Inflammatory macrophage treated with lipopolysaccharide for 4 hours (primary cell): ENCODE data around the gene PRDM8.

ENCODE experiments used
- DNase-seq: peaks from one replicate; pipeline ENCODE4 v3.0.0-alpha.2; 2020

The PRDM8 gene

DNA sequence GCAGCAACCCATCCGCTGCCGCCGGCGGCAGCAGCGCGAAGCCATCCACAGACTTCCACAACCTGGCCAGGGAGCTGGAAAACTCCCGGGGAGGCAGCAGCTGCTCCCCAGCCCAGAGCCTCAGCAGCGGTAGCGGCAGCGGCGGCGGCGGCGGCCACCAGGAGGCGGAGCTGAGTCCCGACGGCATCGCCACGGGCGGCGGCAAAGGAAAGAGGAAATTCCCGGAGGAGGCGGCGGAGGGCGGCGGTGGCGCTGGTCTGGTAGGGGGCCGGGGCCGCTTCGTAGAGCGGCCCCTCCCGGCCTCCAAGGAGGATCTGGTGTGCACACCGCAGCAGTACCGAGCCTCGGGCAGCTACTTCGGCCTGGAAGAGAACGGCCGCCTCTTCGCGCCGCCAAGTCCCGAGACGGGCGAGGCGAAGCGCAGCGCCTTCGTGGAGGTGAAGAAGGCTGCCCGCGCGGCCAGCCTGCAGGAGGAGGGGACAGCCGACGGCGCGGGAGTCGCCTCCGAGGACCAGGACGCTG lies 4.9 kb downstream of the PRDM8 start:
- DNase-seq: peak; percentile 72

DNA sequence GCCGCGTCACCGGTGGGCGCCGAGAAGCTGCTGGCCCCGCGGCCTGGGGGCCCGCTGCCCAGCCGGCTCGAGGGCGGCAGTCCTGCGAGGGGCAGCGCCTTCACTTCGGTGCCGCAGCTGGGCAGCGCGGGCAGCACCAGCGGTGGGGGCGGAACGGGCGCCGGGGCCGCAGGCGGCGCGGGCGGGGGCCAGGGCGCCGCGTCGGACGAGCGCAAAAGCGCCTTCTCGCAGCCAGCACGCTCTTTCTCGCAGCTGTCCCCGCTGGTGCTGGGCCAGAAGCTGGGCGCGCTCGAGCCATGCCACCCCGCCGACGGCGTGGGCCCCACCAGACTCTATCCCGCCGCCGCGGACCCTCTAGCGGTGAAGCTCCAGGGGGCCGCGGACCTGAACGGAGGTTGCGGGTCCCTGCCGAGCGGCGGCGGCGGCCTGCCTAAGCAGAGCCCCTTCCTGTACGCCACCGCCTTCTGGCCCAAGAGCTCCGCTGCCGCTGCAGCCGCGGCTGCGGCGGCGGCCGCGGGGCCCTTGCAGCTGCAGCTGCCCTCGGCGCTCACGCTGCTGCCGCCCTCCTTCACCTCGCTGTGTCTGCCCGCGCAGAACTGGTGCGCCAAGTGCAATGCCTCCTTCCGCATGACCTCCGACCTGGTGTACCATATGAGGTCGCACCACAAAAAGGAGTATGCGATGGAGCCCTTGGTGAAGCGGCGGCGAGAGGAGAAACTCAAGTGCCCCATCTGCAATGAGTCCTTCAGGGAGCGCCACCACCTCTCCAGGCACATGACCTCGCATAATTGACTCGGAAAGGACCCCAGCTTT lies 5.6 kb downstream of the PRDM8 start:
- DNase-seq: no peak

DNA sequence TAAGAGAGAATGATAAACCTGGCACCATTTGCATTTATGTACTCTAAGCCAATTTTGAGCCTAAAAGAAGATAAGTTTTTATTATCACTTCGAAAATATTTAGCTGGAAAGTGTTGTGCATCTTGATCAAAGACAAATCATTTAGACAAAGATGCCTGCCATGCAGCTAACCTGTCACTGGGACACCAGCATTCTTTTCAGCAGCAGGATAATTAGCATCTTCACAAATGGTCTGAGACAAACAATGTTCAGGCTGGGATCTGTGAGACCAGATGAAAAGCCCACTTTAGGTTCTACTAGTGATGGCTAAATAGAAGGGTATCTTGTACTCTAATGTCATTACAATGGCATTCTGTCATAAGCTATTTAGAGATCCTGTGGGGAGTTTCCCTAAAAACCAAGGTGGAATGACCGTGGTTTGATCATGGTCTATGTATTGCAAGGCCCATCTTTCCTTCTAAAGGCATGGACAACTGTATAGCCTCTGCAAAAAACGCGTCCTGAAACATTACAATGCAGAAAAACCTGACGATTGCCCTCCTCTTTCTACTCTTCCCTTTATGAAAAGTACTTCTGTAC lies 7.2 kb downstream of the PRDM8 start:
- DNase-seq: no peak

DNA sequence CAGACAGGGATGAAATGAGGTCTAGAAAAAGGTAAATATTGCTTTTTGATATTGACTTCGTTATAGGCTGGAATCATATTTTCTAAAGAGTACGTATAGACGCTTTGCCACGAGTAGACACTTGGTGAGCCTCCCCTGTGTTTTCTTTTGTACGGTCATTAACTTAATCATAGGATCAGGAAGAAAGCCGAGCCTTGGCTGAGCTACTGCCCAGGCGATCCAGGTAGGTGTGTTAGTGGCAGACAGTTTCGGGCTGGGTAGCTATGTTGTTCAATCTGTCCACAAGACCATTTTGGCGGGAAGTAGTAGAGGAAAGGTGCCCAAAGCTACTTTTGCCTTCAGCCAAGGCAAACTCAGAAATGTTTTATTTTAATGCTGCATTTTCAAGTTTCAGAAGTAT lies 8.8 kb downstream of the PRDM8 start:
- no peak for DNase-seq

DNA sequence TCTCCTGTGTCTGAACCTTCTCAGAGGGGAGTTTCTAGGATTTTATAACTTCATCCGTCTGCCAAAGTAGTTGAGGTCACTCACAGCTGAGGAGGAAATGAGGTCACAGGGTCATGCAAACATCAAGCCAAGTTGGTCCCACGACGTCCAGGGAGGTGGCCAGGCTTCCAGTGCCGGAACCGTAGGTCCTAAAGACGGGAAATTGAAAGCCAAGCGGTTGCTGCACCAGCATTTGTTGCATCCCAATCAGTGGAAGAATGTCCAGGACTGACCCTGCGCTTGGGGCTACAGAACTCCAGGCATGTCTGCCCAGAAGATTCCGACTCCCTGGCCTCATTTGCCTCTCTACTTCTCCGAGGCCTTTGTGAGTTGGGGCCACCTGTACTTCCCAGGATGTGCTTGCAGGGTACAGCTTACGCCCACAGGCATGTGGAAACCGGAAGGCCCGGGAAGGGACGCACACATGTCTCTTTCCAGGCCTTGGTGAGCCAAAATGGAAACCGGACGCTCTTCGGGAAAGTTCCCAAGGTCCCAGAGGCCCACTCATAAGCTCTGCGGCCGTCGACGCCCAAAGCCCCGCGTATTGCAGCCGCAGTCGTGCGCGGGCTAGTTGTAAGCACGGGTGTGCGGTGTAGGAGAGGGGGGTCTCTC lies 9.3 kb downstream of the PRDM8 start:
- DNase-seq: peak; percentile 46

DNA sequence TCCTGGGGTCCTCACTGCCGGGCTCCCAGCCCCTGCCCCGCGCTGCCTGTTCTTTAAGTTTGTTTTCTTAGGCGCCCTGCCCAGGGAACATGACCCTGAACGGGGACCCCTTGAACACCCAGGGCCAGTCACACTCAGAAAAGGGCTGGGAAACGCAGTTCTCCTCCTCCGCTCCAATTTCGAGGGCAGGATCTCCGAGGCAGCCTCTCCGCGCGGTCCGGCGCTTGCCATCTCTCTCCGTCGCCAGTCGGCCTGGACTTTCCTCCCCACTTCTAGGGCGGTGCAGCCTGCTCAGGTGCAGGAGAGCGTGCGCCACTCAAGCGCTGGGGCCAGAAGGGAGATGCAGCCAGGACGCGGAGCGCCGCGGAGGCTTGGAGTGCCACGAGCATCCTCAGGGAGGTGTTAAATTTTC lies 9.9 kb downstream of the PRDM8 start:
- DNase-seq: no peak

DNA sequence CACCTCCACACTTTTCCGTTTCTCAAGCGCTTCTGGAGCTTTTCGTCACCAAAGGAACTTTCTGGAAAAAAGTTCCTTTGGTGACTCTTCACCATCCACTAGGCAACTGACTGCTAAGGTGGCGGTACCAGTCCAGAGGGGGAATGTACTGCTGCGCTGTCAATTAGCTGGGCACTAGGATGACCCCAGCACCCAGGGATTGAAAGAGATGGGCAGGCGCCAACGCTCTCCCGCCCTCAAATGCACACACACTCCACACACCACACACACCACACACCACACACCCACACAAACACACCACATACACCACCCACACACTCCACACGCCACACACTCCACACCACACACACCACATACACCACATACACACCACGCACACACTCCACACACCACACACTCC lies 10.4 kb downstream of the PRDM8 start:
- DNase-seq: no peak

DNA sequence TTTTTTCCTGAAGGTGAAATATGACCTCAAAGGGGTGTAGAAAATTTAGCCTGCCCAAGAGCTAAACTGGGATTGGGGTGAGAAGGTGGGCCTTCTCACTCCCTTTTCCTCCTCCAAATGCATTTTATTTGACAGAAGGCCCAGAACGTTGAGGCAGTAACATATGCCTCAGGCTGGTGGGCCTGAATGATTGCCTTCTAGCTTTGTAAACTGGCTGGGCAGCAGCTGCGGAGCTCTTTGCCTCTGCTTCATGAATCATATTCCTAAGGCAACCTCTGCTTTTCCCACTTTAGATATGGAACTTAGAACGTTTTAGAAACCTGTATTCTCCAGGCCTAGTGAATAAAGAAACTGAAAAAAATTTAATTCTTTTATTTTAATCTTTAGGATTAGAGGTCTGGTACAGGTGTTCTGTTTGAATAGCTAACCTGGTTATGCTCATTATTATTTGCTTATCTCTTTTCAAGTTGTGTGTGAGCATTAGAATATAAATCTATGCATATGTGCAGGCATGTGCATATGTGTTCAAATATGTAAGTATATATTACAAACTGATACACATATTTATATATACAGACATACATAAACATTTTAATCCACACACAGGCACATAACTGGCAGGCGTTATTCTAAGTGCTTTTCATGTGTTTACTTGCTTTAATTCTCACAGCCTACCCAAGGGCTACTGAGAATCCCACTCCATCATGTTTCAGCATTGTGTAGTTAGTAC lies 11.5 kb downstream of the PRDM8 start:
- no peak for DNase-seq

DNA sequence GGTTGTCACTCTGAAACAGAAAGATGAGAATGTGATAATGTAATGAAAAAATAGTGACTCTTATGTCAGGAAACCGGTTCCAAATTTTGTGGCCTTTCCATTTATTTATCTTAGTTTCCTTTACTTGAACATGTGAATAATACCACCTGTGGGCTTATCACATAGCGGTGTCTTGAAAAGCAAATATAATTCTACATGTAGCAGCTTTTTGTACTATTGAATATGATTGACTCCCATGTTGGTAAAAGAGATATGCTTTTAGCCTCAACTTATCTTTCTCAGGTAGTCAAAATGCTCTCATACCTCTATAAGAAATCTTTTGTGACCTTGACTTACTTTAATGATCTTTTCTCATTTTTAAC lies 12.0 kb downstream of the PRDM8 start:
- DNase-seq: no peak

DNA sequence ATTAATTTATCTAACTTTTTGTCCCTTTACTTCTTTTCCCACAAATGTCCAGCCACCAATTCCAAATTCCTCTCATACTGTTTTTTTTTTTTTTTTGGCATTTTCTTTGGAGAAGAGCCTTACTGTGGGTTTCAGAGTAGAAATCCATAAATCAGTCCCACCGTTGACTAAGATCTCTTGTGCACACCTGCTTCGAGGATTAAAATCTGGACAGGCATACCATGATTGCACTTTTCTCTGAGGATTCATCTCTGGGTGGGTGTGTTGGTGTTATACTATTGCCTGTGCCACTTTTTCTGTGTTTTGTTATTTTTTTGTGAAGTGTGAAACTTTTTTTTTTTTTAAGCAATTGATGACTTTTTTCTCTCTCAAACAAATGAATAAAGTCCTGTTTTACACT lies 13.2 kb downstream of the PRDM8 start:
- no peak for DNase-seq

DNA sequence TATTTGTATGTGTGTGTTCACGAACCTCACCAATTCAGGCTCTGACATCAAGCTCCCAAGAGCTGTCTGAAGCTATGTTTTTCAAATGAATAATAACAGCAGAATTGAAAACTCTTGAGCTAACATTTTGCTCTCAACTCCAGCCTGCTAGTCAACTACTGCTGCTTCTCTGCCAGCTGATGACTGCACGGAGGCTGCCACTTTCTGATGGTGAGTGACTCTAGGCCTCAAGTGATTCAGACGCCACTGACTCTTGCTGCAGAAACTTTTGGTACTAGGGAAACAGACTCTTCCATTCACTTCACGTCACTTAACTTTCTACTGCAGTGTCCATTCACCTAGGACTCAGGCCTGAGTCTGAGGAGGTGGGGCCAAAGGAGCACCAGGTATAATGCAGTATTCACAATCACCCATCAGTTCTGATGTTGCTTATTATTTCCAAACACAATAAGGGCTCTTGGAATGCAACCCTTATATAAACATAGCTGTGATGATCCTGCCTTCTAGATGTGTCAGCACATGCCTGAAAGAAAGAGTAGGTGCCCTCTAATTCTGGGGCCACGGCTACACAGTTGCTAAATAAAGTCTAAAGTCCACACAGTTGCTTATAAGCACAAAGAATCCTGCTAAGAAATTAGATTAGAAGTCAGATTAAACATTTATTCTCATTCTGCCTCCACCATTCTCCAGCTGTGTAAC lies 16.0 kb downstream of the PRDM8 start:
- no peak for DNase-seq

DNA sequence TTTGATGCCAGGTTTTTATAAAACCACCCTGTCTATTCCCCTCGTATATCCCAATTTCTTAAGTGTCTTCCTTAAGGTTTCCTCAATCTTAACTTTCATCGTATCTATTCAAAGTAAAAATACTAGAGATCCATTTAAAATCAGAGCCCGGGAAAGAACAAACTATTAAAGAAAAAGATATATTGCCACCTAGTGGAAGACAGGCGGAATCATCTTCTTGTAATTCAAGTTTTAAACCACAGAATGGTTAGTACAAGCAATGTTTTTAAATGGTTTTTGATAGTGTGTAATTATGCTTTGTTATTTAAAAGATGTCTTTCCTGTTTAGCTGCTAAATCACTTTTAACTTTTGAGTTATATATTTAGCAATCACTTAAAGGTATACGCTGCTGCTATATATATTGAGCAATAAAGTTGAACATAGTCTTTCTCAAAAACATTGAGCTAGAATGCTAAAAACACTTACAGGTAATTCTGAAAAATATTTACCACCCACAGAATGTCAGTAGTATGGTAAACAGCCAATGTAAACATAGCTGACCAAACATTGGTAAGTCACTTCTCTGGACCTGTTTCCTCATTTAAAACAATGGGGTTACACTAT lies 18.2 kb downstream of the PRDM8 start:
- DNase-seq: peak; percentile 55

DNA sequence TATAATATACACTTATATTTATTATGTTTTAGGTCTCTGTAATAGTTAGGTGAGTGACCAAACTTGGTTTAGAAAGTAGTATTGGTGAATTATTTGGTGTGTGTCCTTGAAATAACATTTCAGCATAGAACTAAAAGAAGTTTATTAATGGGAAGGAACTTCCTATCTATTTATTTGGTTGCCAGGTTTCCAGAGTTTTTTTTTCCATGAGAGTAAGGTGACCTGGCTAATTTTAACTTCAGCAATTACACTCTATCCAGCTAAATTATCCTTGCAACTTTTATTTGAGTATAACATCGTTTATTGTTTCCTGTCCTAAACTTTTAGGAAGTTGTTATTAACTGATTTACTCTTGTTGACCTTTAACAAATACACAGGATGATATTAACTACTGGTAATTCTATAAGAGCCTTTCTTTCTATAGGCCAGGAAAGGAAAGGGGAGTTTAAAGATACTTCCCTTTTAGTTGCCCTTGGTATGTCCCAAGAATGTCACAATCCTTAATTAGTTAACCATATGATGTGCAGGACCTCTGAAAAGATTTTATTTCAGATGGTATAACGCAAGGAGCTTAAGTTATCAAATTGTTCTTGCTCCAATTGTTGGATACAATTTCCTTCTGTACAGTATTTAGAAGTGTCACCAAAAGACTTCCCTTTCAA lies 18.9 kb downstream of the PRDM8 start:
- peak; percentile 51 for DNase-seq

DNA sequence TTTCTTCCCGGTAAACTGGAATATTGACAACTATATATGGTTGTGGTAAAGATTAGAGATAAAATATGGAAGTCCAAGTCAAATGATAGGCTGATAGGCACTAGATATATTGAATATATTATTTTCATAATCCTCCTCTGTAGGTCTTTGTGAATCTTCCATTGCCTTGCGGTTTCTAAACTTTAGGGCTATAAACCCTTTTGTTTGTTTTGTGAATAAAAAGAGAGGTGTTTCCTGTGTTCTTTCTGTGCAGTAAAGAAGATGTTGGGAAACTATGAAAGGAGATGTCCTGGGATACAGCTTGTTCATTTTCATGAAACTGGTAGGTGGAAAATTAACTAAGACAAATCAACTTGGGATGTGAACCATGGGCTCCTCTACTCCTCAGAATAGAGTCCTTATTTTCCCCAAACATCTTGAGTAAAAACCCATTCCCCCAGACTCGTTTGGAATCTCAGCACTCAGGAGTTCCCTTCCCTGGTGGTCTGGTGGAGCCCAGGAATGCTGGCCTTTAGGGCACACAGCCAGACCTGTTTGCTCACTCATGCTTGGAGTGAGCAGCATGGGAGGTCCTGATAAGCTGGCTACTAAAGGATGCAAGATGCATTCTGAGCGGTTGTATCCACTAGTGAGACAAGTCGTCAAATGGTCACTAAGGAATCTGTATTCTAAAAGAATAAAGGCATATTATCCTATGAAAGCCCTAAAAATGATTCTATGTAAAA lies 22.2 kb downstream of the PRDM8 start:
- DNase-seq: no peak

DNA sequence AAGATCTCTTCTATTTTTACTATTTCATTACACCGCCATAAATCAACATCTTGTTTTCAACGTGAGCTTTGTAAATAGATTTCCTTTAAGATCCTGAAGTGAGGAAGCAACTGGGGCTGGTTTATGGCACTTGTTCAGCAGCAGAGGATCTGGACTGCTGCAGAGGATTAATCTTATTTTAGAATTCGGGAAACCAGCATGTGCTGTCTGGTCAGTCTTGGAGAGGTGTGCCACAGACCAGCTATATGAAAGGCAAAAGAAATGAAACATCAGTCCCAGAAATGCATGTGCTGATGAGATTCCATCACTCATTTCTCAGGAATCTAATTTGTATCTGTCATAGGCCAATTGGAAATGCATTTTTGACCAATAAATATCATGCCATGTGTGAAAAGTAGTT lies 23.4 kb downstream of the PRDM8 start:
- no peak for DNase-seq

DNA sequence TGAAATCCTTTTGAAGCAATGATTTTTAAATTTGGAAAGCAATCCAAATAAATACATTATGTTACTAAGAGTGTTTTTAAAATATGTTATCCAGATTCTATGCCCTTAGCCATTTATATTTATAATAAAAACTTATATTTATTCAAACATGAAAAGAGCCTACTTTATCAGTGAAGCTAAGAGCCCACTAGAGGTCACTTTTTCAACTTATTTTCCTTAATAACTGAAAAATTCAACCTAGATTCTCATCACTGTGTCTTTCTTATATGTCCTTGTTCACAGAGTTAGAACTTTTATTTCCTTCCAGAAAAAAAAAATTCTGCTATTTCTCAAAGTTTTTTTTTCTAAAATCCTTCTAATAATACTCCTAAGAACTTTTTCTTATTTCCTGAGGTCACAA lies 23.9 kb downstream of the PRDM8 start:
- peak; percentile 7 for DNase-seq

DNA sequence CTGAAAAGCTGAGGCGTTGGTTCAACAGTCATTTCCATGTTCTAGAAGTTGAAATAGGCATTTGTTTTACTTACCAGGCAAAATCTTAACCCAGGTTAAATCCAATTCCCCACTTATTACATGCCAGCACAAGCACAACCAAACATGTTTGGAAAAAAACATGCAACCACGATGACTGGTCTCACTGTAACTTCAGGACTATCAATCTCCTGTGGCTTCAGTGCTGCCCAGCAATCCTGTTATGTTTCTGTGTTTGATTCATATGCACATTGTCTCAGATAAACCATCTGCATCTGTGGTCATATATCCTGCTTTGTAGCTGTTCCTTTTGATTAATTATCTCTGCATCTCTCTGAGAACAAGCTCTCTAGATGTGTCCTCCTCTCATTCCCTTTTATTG lies 28.3 kb downstream of the PRDM8 start:
- no peak for DNase-seq

DNA sequence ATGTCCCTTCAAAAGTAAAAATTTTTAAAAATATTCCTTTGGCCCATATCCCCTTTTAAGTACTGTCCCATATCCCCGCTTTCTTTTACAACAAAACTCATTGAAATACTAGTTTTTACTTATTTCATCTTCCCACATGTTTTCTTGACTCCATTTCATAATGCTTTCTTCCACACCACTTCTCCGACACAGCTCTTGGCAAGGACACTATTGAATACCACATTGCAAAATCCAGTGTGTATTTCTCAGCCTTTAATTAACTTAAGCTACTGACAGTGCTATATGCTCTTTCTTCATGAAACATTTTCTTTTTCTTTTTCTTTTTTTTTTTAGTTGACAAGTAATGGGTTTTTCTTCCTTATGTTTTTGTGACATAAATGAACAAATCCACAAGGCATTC lies 28.8 kb downstream of the PRDM8 start:
- no peak for DNase-seq

DNA sequence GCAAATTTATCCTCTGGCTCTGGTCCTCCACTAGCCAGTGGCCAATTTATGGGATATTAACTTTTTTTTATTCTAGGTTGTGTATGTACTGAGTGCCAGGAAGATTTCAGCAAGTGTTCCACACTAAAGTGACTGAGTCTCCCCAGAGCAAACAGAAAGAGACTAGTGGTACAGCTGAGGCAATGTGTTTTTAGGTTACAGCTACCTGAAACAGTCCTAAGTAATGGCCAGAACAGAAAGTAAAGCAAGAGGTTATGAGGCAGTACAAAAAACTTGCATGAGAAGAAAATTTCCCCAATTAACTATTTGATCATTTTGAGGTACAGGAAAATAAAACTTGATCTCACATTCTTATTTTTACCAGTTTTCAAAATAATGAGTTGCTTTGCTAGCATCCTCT lies 31.2 kb downstream of the PRDM8 start:
- no peak for DNase-seq

DNA sequence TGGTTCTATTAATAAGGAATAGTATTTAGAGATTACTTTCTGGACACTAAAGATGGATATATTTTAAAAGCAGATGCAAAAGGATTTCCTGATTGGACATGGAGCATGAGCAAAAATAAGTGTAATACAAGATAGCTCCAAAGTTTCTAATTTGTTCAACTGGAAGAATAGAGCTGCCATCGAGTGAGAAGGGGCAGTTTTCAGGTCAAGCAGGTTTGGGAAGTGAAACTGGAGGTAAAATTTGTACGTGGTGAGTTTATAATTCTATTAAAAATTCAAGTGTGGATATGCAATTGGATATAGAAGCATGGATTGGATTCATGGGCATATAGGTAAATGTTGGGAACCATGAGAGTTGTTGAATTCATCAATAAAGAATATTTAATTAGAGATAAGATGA lies 31.8 kb downstream of the PRDM8 start:
- DNase-seq: no peak

DNA sequence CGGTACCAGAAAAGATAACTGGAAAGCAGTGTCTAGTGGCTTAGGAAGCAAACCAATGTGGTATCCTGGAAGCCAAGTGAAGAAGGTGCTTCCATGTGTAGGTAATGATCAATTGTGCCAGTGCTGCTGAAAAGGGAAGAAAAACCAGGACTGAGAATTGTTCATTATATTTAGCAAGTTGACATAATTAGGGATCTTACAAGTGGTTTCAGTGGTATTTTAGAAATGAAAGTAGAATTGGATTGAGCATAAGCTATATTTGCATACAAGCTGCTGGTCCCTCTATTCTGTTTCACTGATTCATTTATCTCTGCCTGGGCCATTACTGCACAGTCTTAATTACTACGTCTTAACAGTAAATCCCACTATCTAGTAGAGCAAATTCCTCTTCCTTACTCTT lies 32.3 kb downstream of the PRDM8 start:
- DNase-seq: peak; percentile 10
